Spleen (tissue), 11 donors: Measurements from ENCODE around the gene SLC35F1. TPM values are rescaled to one million over a fixed set of nuclear protein-coding genes. Genes with fewer than 3 reads are reported as not detected.

Experiments used
- DNase-seq: peaks from one replicate; pipeline ENCODE4 v3.0.0-alpha.2; 2020
- H3K27ac ChIP-seq, 8 donors: fragments of 200-600 bp; sonication (generic) in 7 of 8; 1 replicate in 4 of 8; 2 replicates in 4 of 8; pipeline versions ENCODE4 v1.5.0 to v1.8.0; 2016 to 2021; ENCODE audit warnings: inconsistent platforms in 4 of 8, mild to moderate bottlenecking in 4 of 8, moderate library complexity in 1 of 8
- H3K27me3 ChIP-seq, 7 donors: fragments of 200-600 bp; sonication (generic) in 6 of 7; replicated peaks in 1 of 7; 1 replicate in 4 of 7; 2 replicates in 3 of 7; pipeline versions ENCODE4 v1.5.0 to v1.8.0; 2016 to 2021; ENCODE audit warnings: inconsistent platforms in 3 of 7, mild to moderate bottlenecking in 1 of 7
- H3K36me3 ChIP-seq, 6 donors: fragments of 200-600 bp; sonication (generic) in 5 of 6; 1 replicate in 4 of 6; 2 replicates in 2 of 6; pipeline versions ENCODE4 v1.5.0 to v1.8.0; 2016 to 2021; ENCODE audit warnings: inconsistent platforms in 2 of 6
- H3K4me1 ChIP-seq, 6 donors: fragments of 200-600 bp; sonication (generic) in 5 of 6; 1 replicate in 3 of 6; 2 replicates in 3 of 6; pipeline versions ENCODE4 v1.5.0 to v1.8.0; 2016 to 2021; ENCODE audit warnings: inconsistent platforms in 3 of 6
- H3K4me3 ChIP-seq, 8 donors: fragments of 200-600 bp; sonication (generic) in 7 of 8; 1 replicate in 4 of 8; 2 replicates in 4 of 8; pipeline versions ENCODE4 v1.5.0 to v1.8.0; 2016 to 2021; ENCODE audit warnings: inconsistent platforms in 4 of 8, mild to moderate bottlenecking in 4 of 8, moderate library complexity in 2 of 8
- H3K9me3 ChIP-seq, 8 donors: fragments of 200-600 bp; sonication (generic) in 7 of 8; 1 replicate in 4 of 8; 2 replicates in 4 of 8; pipeline versions ENCODE4 v1.5.0 to v1.8.0; 2016 to 2021; ENCODE audit warnings: inconsistent platforms in 4 of 8
- POLR2A ChIP-seq, 3 donors: fragments of 450-650 bp; IDR thresholded peaks; one replicate each; pipeline ENCODE4 v1.5.1; 2017; ENCODE audit warnings: antibody characterized with exemption in 3 of 3, mild to moderate bottlenecking in 1 of 3
- POLR2AphosphoS5 ChIP-seq, 3 donors: sonication (generic); formaldehyde crosslinking; IDR thresholded peaks; one replicate each; pipeline ENCODE4 v1.5.1; 2017; ENCODE audit warnings: antibody characterized with exemption in 3 of 3
- WGBS, 5 donors: extraction: QIAGEN DNeasy Blood & Tissue Kit in 3 of 5; methylation state at CpG; one replicate each; pipeline versions ENCODE4 v1.1.5 to v1.1.7; 2013 to 2018; 5-methylcytosine and 5-hydroxymethylcytosine counted together
- intact Hi-C: fragments of 100-400 bp; cut with DNase I; formaldehyde crosslinking; loops from one replicate; pipeline ENCODE4 v1.15.0; 2023; ENCODE audit warnings: low total_unique reads
- polyA plus RNA-seq, 3 donors: library from polyadenylated mRNA; stranded (reverse); fragments of 200-250 nt; gene quantifications; one replicate each; pipeline ENCODE4 v1.2.1, GENCODE V29; 2013
- total RNA-seq, 7 donors: library from RNA; depleted of rRNA in 3 of 7; stranded (reverse); fragments of >200 nt in 3 of 7; fragmentation: NEBNext Ultra II Directional in 4 of 7; extraction: Animal tissue kit (Norgen Biotek cat#: 25700) in 4 of 7; gene quantifications; one replicate each; pipeline versions ENCODE4 v1.1.0 to v1.2.1, GENCODE V29; 2016 to 2021
- TF ChIP-seq, protein P1 (sequence below), 11 experiments: fragments of 200-600 bp in 7 of 11; fragments of 450-650 bp in 4 of 11; sonication (generic) in 4 of 11; IDR thresholded peaks in 8 of 11; conservative IDR thresholded peaks in 3 of 11; 1 replicate in 7 of 11; 2 replicates in 4 of 11; pipeline versions ENCODE4 v1.4.0 to v1.8.0; 2016 to 2021; ENCODE audit warnings: antibody characterized with exemption in 11 of 11, inconsistent platforms in 4 of 11, mild to moderate bottlenecking in 1 of 11
- donor health status: healthy with polysubstance abuse.
- donor health status: DM: no; HTN: no; CAD: no; lungs with moderate emphysema.
- donor health status: DM: no; HTN: no; CAD: no.
- donor health status: Bipolar disorder and iron deficiency.
- donor health status: healthy.
- donor health status: DM: no; HTN: no; CAD: no.
- donor health status: DM: yes; HTN: yes; CAD: no.

The SLC35F1 gene
- total and polyA plus RNA-seq, 10 donors, result 0.13 to 4.0 (median 1.6) TPM

DNA sequence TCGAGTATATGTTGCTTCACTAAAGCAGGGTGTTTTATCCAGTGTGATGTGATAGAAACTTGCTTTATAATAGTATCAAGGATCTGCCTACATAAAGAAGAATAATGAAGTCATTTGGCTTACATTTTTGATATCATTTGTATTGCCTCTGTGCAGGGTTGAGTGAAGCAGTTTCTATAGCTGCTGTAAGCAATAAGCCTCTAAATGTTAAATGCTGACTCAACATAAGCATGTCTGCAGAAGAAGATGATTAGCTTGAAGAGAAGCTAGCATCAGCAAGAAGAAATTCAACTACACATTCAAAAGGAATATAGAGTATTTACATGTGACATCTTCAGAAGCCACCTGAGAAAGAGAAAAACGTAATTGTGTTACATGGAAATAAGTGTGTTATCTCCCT lies 17.6 kb downstream of the SLC35F1 start:
- WGBS, 5 donors, result 80 to 88% (median 82%) methylated on average over 2 of the region's 2 CpGs
- Histone ChIP-seq H3K27me3 (peaks cover 0 to 24% (median 8%) of the 10 kb centered on the region in 7 donors), H3K36me3 (no peaks in the 10 kb centered on the region), H3K9me3 (peaks cover 0 to 26% (median 24%) of the 10 kb centered on the region in 8 donors), H3K27ac (no peak overlapping the region), H3K4me3 (no peak overlapping the region), H3K4me1 (peaks cover 0 to 6% (median 0%) of the 10 kb centered on the region in 6 donors)
- DNase-seq, result no peak
- intact Hi-C loops, result no loop called here
- TF ChIP-seq, protein P1, sequence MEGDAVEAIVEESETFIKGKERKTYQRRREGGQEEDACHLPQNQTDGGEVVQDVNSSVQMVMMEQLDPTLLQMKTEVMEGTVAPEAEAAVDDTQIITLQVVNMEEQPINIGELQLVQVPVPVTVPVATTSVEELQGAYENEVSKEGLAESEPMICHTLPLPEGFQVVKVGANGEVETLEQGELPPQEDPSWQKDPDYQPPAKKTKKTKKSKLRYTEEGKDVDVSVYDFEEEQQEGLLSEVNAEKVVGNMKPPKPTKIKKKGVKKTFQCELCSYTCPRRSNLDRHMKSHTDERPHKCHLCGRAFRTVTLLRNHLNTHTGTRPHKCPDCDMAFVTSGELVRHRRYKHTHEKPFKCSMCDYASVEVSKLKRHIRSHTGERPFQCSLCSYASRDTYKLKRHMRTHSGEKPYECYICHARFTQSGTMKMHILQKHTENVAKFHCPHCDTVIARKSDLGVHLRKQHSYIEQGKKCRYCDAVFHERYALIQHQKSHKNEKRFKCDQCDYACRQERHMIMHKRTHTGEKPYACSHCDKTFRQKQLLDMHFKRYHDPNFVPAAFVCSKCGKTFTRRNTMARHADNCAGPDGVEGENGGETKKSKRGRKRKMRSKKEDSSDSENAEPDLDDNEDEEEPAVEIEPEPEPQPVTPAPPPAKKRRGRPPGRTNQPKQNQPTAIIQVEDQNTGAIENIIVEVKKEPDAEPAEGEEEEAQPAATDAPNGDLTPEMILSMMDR (IDR thresholded peaks at IDR 0.05 in 8 of 11, conservative IDR thresholded peaks at IDR 0.05 in 3 of 11), result no peak
- no peak for TF ChIP-seq POLR2A (IDR thresholded peaks at IDR 0.05)

DNA sequence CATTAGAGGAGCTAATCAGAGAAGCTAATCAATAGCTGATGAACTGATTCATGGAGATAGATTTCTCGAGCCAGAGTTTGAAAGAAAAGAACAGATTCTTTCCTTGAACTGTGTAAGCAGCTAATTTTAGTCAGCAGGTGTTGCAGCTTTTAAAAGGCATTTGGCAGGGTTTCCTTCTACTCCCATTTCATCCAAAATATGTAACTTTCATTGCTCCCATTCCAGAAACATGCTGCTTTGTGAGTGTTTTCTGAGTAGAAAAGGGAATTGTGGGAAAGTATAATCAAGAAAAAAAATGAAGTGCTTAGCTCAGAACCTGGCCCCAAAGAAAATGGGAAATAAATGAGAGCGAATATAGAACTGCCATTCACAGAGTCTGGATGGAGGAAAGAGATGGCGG lies 20.8 kb downstream of the SLC35F1 start:
- no peaks in the 10 kb centered on the region for H3K36me3 ChIP-seq
- TF ChIP-seq, protein P1 (IDR thresholded peaks at IDR 0.05 in 8 of 11, conservative IDR thresholded peaks at IDR 0.05 in 3 of 11), result no peak
- TF ChIP-seq POLR2A (IDR thresholded peaks at IDR 0.05) (no peak), POLR2AphosphoS5 (IDR thresholded peaks at IDR 0.05) (no peak)
- WGBS, 5 donors, result 70 to 90% (median 79%) methylated on average over 3 of the region's 3 CpGs
- intact Hi-C loops, result no loop called here
- H3K27me3 ChIP-seq, result no peaks in the 10 kb centered on the region
- H3K9me3 ChIP-seq, result peaks cover 0 to 34% (median 30%) of the 10 kb centered on the region in 8 donors
- H3K4me3 ChIP-seq, result no peak overlapping the region
- DNase-seq, result no peak
- H3K27ac ChIP-seq, result no peak overlapping the region
- no peaks in the 10 kb centered on the region for H3K4me1 ChIP-seq

DNA sequence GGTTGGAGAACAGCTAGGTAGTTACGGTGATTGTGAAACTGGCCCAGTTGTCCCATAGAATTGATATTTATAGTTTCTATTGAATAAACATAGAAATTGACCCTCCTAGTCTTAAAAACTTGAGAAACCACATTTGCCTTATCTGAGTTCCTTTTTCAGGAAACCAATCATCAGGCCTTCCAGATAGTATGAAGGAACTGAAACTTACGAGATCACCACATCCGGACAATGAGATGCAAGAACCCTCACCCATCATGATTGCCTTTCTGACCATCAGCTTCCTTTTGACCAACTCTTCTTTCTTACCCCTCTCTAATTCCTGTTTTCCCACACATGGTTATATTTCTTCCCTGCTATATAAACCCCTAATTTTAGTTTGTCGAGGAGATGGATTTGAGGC lies 21.8 kb downstream of the SLC35F1 start:
- no peaks in the 10 kb centered on the region for H3K27me3 ChIP-seq
- H3K27ac ChIP-seq, result no peak overlapping the region
- intact Hi-C loops, result no loop called here
- no peak overlapping the region for H3K4me3 ChIP-seq
- H3K36me3 ChIP-seq, result no peaks in the 10 kb centered on the region
- DNase-seq, result no peak
- TF ChIP-seq POLR2A (IDR thresholded peaks at IDR 0.05), result no peak
- TF ChIP-seq POLR2AphosphoS5 (IDR thresholded peaks at IDR 0.05), result no peak
- TF ChIP-seq, protein P1 (IDR thresholded peaks at IDR 0.05 in 8 of 11, conservative IDR thresholded peaks at IDR 0.05 in 3 of 11), result no peak
- H3K4me1 ChIP-seq, result no peaks in the 10 kb centered on the region
- WGBS, 5 donors, result 65 to 86% (median 74%) methylated on average over 4 of the region's 4 CpGs
- H3K9me3 ChIP-seq, result peaks cover 0 to 34% (median 30%) of the 10 kb centered on the region in 8 donors

DNA sequence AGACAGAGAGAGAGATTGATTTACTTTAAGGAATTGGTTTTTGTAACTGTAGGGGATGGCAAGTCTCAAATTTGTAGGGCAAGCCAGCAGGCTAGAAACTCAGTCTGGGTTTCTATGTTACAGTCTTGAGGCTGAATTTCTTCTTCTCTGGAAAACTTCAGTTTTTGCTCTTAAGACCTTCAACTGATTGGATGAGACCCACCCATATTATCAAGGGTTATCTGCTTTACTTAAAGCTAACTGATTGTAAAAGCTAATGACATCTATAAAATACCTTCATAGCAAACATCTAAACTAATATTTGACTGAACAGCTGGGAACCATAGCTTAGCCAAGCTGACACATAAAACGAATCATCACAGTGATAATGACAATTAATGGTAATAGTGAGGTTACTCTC lies 22.4 kb downstream of the SLC35F1 start:
- no peak overlapping the region for H3K27ac ChIP-seq
- no peak overlapping the region for H3K4me3 ChIP-seq
- H3K9me3 ChIP-seq, result peaks cover 0 to 34% (median 30%) of the 10 kb centered on the region in 8 donors
- H3K4me1 ChIP-seq, result no peaks in the 10 kb centered on the region
- intact Hi-C loops, result no loop called here
- no peaks in the 10 kb centered on the region for H3K36me3 ChIP-seq
- no peak for TF ChIP-seq POLR2AphosphoS5 (IDR thresholded peaks at IDR 0.05)
- TF ChIP-seq, protein P1 (IDR thresholded peaks at IDR 0.05 in 8 of 11, conservative IDR thresholded peaks at IDR 0.05 in 3 of 11), result no peak
- TF ChIP-seq POLR2A (IDR thresholded peaks at IDR 0.05), result no peak
- DNase-seq, result no peak
- 71 to 82% (median 79%) methylated on average over 1 of the region's 1 CpG for WGBS, 5 donors
- no peaks in the 10 kb centered on the region for H3K27me3 ChIP-seq
